B cell (primary cell): Measurements from ENCODE around the gene PREX1. TPM values are rescaled to one million over a fixed set of nuclear protein-coding genes. Genes with fewer than 3 reads are reported as not detected.

ENCODE experiments used
- ATAC-seq: fragments of 200-7000 bp; cut with Tn5 transposase; one replicate; pipeline ENCODE4 v1.10.0; 2021; ENCODE audit warnings: low read depth, mild to moderate bottlenecking, moderate number of reproducible peaks, moderate library complexity
- CTCF ChIA-PET: fragments of 350-600 bp; sonication (Branson Sonifier 250); formaldehyde crosslinking; loops from one replicate; lab custom pipeline; 2021; ENCODE audit warnings: antibody characterized with exemption, inconsistent platforms; lab: Charles Lee
- POLR2A ChIA-PET: fragments of 350-600 bp; sonication (Branson Sonifier 250); formaldehyde crosslinking; loops from one replicate; lab custom pipeline; 2021; ENCODE audit warnings: antibody characterized with exemption; lab: Charles Lee
- DNase-seq: peaks from one replicate; pipeline ENCODE4 v3.0.0; 2013
- H2AFZ ChIP-seq: 2 replicates; pipeline ENCODE4 v1.6.1; 2012; ENCODE audit warnings: mild to moderate bottlenecking, low read depth, low read length; ENCODE audit not compliant: insufficient read depth, poor library complexity, severe bottlenecking
- H3K27ac ChIP-seq, 2 donors: 1 replicate in 1 of 2; 2 replicates in 1 of 2; pipeline ENCODE4 v1.5.1; 2012 to 2013; ENCODE audit warnings: low read length in 2 of 2, mild to moderate bottlenecking in 2 of 2, moderate library complexity in 1 of 2
- H3K27me3 ChIP-seq, 4 experiments: fragments of 200-600 bp in 1 of 4; sonication (generic) in 1 of 4; replicated peaks in 1 of 4; 1 replicate in 2 of 4; 2 replicates in 2 of 4; pipeline versions ENCODE4 v1.6.1 to v1.7.0; 2013 to 2016; ENCODE audit warnings: low read length in 3 of 4, mild to moderate bottlenecking in 2 of 4, mixed read lengths in 1 of 4, moderate library complexity in 1 of 4; ENCODE audit not compliant: insufficient read depth in 4 of 4, control insufficient read depth in 3 of 4; ENCODE audit errors: control extremely low read depth in 1 of 4
- H3K36me3 ChIP-seq, 2 experiments: replicated peaks in 1 of 2; 1 replicate in 1 of 2; 2 replicates in 1 of 2; pipeline versions ENCODE4 v1.6.1 to v1.7.1; 2013; ENCODE audit warnings: low read length in 1 of 2; ENCODE audit not compliant: insufficient read depth in 2 of 2, control insufficient read depth in 1 of 2; ENCODE audit errors: control extremely low read depth in 1 of 2, extremely low read depth in 1 of 2
- H3K4me1 ChIP-seq, 2 donors: fragments of 200-600 bp in 1 of 2; sonication (generic) in 1 of 2; 1 replicate in 1 of 2; 2 replicates in 1 of 2; pipeline versions ENCODE4 v1.5.1 to v1.6.1; 2013 to 2017; ENCODE audit warnings: low read length in 2 of 2; ENCODE audit not compliant: control insufficient read depth in 2 of 2, insufficient read depth in 2 of 2
- H3K4me2 ChIP-seq: replicated peaks from 2 replicates; pipeline ENCODE3; 2012; ENCODE audit warnings: mild to moderate bottlenecking, low read depth, low read length; ENCODE audit not compliant: poor library complexity, severe bottlenecking
- H3K4me3 ChIP-seq, 5 experiments: fragments of 200-600 bp in 1 of 5; sonication (generic) in 1 of 5; 1 replicate in 3 of 5; 2 replicates in 2 of 5; pipeline versions ENCODE4 v1.5.1 to v1.7.0; 2011 to 2016; ENCODE audit warnings: low read length in 4 of 5, mild to moderate bottlenecking in 4 of 5, low read depth in 2 of 5, control low read depth in 1 of 5, moderate library complexity in 1 of 5; ENCODE audit not compliant: insufficient read depth in 1 of 5; ENCODE audit errors: control extremely low read depth in 1 of 5, extremely low read depth in 1 of 5
- H3K79me2 ChIP-seq: fragments of 200-600 bp; sonication (generic); one replicate; pipeline ENCODE4 v1.6.0; 2016; ENCODE audit warnings: low read length; ENCODE audit not compliant: control insufficient read depth, insufficient read depth
- H3K9ac ChIP-seq: fragments of 200-600 bp; sonication (generic); 2 replicates; pipeline ENCODE4 v1.6.1; 2017; ENCODE audit warnings: mild to moderate bottlenecking, low read length, moderate library complexity
- H3K9me3 ChIP-seq, 3 donors: one replicate each; pipeline versions ENCODE4 v1.6.1 to v1.7.1; 2013; ENCODE audit warnings: low read length in 2 of 3; ENCODE audit not compliant: control insufficient read depth in 2 of 3, insufficient read depth in 1 of 3; ENCODE audit errors: control extremely low read depth in 1 of 3
- H4K20me1 ChIP-seq: 2 replicates; pipeline ENCODE4 v1.6.0; 2012; ENCODE audit warnings: mild to moderate bottlenecking, low read length; ENCODE audit not compliant: insufficient read depth, control insufficient read depth, poor library complexity, severe bottlenecking
- H3K27ac Mint-ChIP-seq: one replicate; pipeline ENCODE4 v1.8.0; 2021; ENCODE audit warnings: mixed read lengths
- H3K27me3 Mint-ChIP-seq: one replicate; pipeline ENCODE4 v1.8.0; 2021; ENCODE audit warnings: mixed read lengths
- H3K4me1 Mint-ChIP-seq: one replicate; pipeline ENCODE4 v1.8.0; 2021; ENCODE audit warnings: mixed read lengths
- H3K4me3 Mint-ChIP-seq: one replicate; pipeline ENCODE4 v1.8.0; 2021; ENCODE audit warnings: mixed read lengths
- H3K9me3 Mint-ChIP-seq: one replicate; pipeline ENCODE4 v1.8.0; 2022; ENCODE audit warnings: mixed read lengths; ENCODE audit not compliant: insufficient read depth
- CTCF ChIP-seq: fragments of 200-600 bp; IDR thresholded peaks from one replicate; pipeline ENCODE4 v1.8.0; 2022; ENCODE audit warnings: antibody characterized with exemption, mild to moderate bottlenecking
- EZH2 ChIP-seq: IDR thresholded peaks from 2 replicates; pipeline ENCODE4 v1.6.1; 2012; ENCODE audit warnings: borderline replicate concordance, low read depth, mild to moderate bottlenecking, moderate library complexity, low read length; ENCODE audit not compliant: insufficient read depth, poor library complexity, severe bottlenecking
- WGBS: methylation state at CpG from one replicate; pipeline ENCODE4 v1.1.5; 2013; ENCODE audit warnings: missing lambda C conversion rate; ENCODE audit not compliant: insufficient coverage; 5-methylcytosine and 5-hydroxymethylcytosine counted together
- intact Hi-C: fragments of 100-400 bp; cut with micrococcal nuclease; formaldehyde crosslinking; loops from one replicate; pipeline ENCODE4 v1.10.0; 2022
- polyA plus RNA-seq: library from polyadenylated mRNA; depleted of rRNA; stranded (reverse); fragments of >200 nt; gene quantifications from 2 replicates; pipeline ENCODE4 v1.2.3, GENCODE V29; 2012
- total RNA-seq, 2 donors: library from RNA; stranded (reverse); fragments of 120-200 nt in 1 of 2; gene quantifications; 1 replicate in 1 of 2; 2 replicates in 1 of 2; pipeline versions ENCODE4 v1.2.3 to v1.2.4, GENCODE V29; 2013 to 2022

The PREX1 gene
- total and polyA plus RNA-seq, 2 donors (not counting 1 experiment from before 2014, with no cell fraction given): 79.1 to 99.4 TPM

GRCh38 chr20:48583801-48584200 lies 244.0 kb downstream of the PREX1 start:
- 81% methylated on average over 11 of the region's 11 CpGs for WGBS
- Histone ChIP-seq H3K27ac (no peak overlapping the region), H3K4me1 (no peaks in the 10 kb centered on the region), H3K36me3 (no peaks in the 10 kb centered on the region), H2AFZ (no peak overlapping the region), H3K4me3 (no peak overlapping the region), H4K20me1 (no peaks in the 10 kb centered on the region), H3K4me2 (no peak overlapping the region), H3K9me3 (no peaks in the 10 kb centered on the region), H3K9ac (no peak overlapping the region), H3K27me3 (peaks cover 0 to 15% (median 2%) of the 10 kb centered on the region in 4 experiments), H3K79me2 (no peaks in the 10 kb centered on the region)
- Mint-ChIP-seq H3K27ac (no peak overlapping the region), H3K9me3 (no peaks in the 10 kb centered on the region), H3K4me1 (no peaks in the 10 kb centered on the region), H3K4me3 (no peak overlapping the region), H3K27me3 (peaks cover 36% of the 10 kb centered on the region)
- intact Hi-C loops: no loop called here
- ATAC-seq (no peak), DNase-seq (no peak)
- TF ChIP-seq EZH2 (no peak), CTCF (no peak)
- CTCF ChIA-PET: no interaction called here
- POLR2A ChIA-PET: no interaction called here

GRCh38 chr20:48583171-48583570 lies 244.6 kb downstream of the PREX1 start:
- no peak overlapping the region for H3K27ac ChIP-seq
- no peak for TF ChIP-seq CTCF
- TF ChIP-seq EZH2: no peak
- WGBS: 81% methylated on average over 11 of the region's 11 CpGs
- POLR2A ChIA-PET: no interaction called here
- Mint-ChIP-seq H3K4me1 (no peaks in the 10 kb centered on the region), H3K4me3 (no peak overlapping the region), H3K27me3 (peaks cover 37% of the 10 kb centered on the region), H3K9me3 (no peaks in the 10 kb centered on the region), H3K27ac (no peak overlapping the region)
- H4K20me1 ChIP-seq: no peaks in the 10 kb centered on the region
- no peak overlapping the region for H3K4me3 ChIP-seq
- H3K4me2 ChIP-seq: no peak overlapping the region
- DNase-seq (no peak), ATAC-seq (no peak)
- peaks cover 0 to 15% (median 2%) of the 10 kb centered on the region in 4 experiments for H3K27me3 ChIP-seq
- intact Hi-C loops: no loop called here
- H3K4me1 ChIP-seq: no peaks in the 10 kb centered on the region
- H3K9ac ChIP-seq: no peak overlapping the region
- H3K9me3 ChIP-seq: no peaks in the 10 kb centered on the region
- no peaks in the 10 kb centered on the region for H3K79me2 ChIP-seq
- H2AFZ ChIP-seq: no peak overlapping the region
- H3K36me3 ChIP-seq: no peaks in the 10 kb centered on the region
- CTCF ChIA-PET: no interaction called here
